Right kidney (tissue), 1 donor: Measurements from ENCODE around the gene WDR47.
"Not testable (repeated sequence)": the region's sequence is repeated elsewhere in the genome, so short reads cannot be mapped to it uniquely, and the experiment has no call there.

Experiments
- DNase-seq: peaks from one replicate; pipeline ENCODE4 v3.0.0-alpha.2; 2016

Gene WDR47

GRCh38 chr1:109059026-109059425 lies 17.1 kb upstream of the WDR47 start:
- no peak for DNase-seq

DNA sequence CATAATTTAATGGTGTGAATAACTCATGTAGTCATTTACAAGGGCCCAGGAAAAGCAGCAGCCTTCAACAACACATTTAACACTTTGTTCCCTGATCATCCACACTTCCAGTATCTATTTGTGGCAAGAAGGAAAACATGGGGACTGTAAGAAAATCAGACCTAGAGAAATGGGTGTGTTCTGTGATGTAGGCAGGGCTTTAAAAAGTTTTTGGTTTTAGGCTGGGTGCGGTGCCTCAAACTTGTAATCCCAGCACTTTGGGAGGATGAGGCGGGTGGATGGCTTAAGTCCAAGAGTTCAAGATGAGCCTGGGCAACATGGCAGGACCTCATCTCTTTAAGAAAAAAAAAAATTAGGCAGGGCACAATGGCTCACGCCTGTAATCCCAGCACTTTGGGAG lies 14.2 kb upstream of the WDR47 start:
- no peak for DNase-seq

DNA sequence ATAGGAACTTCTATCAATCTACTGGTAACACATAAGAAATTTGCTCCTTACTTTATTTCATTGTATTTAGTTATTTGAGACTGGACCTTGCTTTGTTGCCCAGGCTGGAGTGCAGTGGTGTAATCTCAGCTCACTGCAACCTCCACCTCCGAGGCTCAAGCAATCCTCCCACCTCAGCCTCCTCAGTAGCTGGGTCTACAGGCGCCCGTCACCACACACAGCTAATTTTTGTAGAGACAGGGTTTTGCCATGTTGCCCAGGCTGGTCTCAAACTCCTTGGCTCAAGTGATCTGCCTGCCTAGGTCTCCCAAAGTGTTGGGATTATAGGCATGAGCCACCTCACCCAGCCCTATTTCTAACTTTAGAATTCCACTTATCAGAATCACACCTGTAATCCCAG lies 10.2 kb upstream of the WDR47 start:
- DNase-seq, result not testable (repeated sequence)

DNA sequence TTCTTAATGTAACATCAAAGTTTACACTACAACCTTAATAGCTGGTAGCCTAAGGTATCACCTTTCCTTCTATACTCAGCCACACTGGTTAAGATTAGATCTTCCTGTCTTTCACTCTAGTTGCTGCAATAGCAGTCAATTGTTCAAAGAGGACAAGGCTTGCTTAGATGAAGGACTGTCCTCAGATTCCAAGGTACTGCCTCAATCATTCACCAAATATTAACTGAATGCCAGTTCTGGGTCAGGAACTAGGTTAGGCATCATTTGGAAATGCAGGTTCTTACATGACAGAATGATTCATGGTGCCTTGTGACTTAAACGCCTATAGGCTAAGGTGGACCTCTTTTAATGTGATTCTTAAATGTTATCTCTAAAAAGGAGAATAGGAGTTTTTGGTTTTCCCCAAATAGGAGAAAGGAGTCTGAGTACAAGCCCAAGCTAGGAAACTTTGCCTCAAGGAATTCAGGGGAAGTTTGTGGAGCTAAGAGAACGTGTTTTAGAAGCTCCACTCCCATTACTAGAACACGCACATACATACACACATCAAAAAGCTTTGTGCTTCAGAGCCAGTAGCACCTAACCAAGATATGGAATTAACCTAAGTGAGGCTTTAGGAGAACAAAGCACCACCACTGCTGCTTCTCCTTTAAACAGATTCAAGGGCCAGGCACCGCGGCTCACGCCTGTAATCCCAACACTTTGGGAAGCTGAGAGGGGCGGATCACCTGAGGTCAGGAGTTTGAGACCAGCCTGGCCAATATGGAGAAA lies 8.5 kb upstream of the WDR47 start:
- DNase-seq, result peak; percentile 16

- DNase-seq, result no peak
These were observed 6.4 kb upstream of the WDR47 start for GRCh38 chr1:109048335-109048734.

DNA sequence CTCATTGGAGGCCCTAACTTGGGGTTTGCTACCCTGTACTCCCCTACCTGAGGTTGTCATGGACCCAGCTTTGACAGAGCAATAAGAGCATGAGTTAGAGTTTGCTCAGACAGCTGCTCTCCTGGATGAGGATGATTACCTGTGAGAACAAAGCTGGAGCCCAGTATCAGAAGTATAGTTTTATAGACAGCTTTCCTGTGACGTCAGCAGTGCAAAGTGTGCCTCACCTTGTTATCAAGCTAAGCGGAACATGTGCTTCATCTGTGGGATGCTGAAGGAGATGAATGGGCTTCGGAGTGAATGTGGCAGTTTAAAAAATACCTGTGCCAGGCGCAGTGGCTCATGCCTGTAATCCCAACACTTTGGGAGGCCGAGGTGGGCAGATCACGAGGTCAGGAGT lies 5.4 kb upstream of the WDR47 start:
- DNase-seq, result no peak

DNA sequence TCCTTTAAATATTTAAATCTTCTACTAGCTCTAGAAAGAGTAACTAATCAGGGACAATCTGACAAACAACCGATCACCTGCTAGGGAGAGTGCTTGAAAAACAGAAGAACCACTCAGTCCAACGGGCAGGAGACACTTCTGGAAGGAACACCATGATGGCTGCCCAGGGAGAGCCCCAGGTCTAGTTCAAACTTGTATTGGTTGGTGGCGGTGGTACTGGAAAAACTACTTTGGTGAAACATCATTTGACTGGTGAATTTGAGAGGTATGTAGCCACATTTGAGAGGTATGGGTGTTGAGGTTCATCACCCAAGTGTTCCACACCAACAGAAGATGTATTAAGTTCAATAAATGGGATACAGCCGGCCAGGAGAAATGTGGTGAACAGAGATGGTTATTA lies 4.8 kb upstream of the WDR47 start:
- no peak for DNase-seq

DNA sequence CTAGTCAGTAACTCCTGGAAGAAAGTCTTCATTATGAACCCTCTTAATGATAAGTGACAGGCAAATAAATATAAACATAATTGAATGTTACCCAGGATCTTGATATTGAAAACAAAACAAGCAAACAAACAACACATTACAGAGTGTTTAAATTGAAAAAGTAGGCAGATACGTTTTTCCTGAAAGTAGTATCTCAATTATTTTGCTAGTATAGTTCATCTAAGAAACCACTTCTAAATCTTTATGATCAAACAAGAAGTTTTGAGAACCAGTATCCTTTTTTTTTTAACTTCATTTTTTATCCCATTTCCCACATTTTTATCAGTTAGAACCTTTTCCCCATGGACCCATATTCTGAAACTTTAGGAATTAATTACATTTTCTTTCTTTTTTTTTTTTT lies 3.7 kb upstream of the WDR47 start:
- no peak for DNase-seq

- no peak for DNase-seq
These were observed 797 bp downstream of the WDR47 start for GRCh38 chr1:109040989-109041620.

- DNase-seq, result no peak
These were observed 1.3 kb downstream of the WDR47 start for GRCh38 chr1:109040627-109040988.

GRCh38 chr1:109034382-109034781 lies 7.5 kb downstream of the WDR47 start:
- DNase-seq, result no peak

DNA sequence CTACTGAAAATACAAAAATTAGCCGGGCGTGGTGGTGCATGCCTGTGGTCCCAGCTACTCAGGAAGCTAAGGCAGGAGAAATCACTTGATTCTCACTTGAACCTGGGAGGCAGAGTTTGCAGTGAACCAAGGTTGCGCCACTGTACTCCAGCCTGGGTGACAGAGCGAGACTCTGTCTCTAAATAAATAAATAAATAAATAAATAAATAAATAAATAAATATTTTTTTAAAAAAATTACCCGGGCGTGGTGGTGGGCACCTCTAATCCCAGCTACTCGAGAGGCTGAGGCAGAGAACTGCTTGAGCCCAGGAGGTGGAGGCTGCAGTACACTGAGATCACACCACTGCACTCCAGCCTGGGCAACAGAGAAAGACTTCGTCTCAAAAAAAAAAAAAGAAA lies 12.4 kb downstream of the WDR47 start:
- not testable (repeated sequence) for DNase-seq

DNA sequence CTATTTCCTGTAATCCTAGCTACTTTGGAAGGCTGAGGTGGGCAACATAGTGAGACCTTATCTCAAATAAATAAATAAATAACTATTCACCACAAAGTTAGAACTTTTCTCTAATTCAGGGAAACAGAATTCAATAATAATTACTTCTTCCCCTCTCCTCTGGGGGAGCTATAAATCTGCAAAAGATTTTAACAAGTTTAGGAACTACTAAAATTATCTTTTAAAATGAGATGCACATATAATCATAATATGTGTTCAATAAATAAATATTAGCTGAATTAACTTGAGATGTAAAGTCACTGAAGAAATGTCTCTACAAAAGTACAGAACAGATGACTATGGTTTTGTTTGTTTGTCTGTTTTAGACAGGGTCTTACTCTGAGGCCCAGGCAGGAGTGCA lies 14.1 kb downstream of the WDR47 start:
- no peak for DNase-seq

GRCh38 chr1:109025694-109026093 lies 16.2 kb downstream of the WDR47 start:
- DNase-seq, result no peak

DNA sequence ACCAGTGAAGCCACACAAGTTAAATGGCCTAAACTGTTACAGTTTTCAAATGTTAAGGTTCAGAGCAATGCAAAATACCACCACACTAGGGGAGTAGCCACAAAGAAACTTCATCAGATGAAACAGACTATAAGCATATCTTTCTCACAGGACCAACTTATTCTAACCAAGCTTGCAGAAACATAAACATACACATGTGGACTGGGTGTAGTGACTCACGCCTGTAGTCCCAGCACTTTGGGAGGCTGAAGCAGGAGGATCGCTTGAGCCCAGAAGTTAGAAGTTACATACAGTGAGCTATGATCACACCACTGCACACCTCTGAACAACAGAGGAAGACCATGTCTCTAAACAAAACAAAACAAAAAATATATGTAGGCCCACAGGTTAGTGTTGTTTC lies 17.3 kb downstream of the WDR47 start:
- no peak for DNase-seq

- no peak for DNase-seq
These were observed 21.1 kb downstream of the WDR47 start for GRCh38 chr1:109020693-109021257.

GRCh38 chr1:109017719-109018118 lies 24.2 kb downstream of the WDR47 start:
- not testable (repeated sequence) for DNase-seq

GRCh38 chr1:109017134-109017533 lies 24.8 kb downstream of the WDR47 start:
- DNase-seq, result no peak

- DNase-seq, result no peak
These were observed 30.6 kb downstream of the WDR47 start for GRCh38 chr1:109011335-109011734.

GRCh38 chr1:108996622-108997021 lies 45.3 kb downstream of the WDR47 start:
- DNase-seq, result not testable (repeated sequence)

DNA sequence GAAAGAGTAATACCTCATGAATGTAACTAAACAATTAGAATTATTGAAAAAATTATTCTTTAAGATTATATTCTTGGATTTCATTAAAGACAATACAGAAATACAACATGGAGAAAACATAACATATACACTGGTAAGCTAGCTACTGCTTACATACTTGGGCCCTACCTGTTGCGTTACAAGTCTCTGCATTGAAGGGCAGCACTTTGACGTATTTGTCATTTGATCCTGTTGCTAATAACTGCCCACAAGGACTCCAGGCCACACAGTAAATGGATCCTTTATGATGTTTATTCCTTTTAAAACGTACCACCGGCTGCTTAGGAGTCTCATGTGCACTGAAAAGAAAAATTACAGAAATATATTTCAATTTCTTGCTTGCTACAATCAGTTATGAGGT lies 58.8 kb downstream of the WDR47 start:
- no peak for DNase-seq

DNA sequence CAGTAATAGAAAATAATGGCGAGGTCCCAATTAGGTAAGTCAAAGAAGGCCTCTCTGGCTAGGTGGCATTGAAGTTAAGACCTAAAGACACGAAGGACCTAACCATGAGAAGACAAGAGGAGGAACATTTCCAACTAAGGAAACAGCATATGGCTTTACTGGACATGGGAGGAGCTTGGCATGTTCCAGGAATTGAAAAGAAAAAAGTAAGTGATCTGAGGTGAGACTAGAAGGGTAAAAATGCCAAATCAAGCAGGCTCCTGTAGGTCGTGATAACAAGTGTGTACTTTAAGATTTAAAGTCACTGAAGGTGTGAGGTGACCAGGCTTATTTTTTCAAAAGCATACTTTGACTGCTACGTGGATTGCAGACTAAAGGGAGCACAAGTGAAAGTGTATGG lies 65.2 kb downstream of the WDR47 start:
- no peak for DNase-seq

DNA sequence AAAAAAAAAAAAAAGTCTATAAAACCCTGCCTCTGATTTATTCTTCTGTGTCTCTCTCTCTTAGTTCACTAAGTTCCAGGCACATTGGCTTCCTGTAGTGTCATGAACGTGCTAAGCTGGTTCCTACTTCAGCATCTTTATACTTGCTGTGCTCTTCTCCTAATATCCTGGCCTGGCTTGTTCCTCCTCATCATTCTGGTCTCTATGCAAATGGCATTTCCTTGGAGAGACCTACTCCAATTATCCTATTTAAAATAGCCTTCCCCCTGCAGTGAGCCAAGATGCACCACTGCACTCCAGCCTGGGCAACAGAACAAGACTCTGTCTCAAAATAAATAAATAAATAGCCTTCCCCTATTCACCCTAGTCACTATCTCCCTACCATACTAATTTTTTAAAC lies 69.0 kb downstream of the WDR47 start:
- DNase-seq, result no peak

DNA sequence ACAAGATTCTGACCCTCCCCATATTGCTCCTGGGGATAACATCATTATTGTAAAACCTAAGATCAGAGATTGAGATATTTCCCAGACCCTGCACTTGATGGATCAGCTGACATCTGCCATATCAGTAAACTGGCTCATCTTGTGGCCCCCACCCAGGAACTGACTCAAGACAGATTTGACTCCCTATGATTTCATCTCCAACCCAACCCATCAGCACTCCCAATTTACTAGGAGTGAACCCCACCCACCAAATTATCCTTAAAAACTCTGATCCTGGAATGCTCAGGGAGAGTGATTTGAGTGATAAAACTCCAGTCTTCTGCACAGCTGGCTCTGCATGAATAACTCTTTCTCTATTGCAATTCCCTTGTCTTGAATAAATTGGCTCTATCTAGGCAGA lies 72.6 kb downstream of the WDR47 start:
- no peak for DNase-seq
